AG04449 (cell line): ENCODE measurements around the gene IGSF21.

Source experiments
- CTCF ChIA-PET: fragments of 350-600 bp; formaldehyde crosslinking; extraction: SDS; loops from one replicate; lab custom pipeline; 2021; ENCODE audit warnings: antibody characterized with exemption; lab: Yijun Ruan, JAX
- POLR2A ChIA-PET: fragments of 400-600, 350-600 bp; formaldehyde crosslinking; extraction: SDS; loops from one replicate; lab custom pipeline; 2020; ENCODE audit warnings: antibody characterized with exemption, inconsistent platforms; lab: Yijun Ruan, JAX
- DNase-seq: peaks from one replicate; pipeline ENCODE4 v3.0.0-alpha.2; 2010; ENCODE audit warnings: low read depth, low spot score
- H3K4me3 ChIP-seq: 2 replicates; pipeline ENCODE4 v1.5.1; 2011; ENCODE audit warnings: low read depth, mild to moderate bottlenecking, control low read depth, low read length
- TF ChIP-seq, protein P1 (sequence below): IDR thresholded peaks from one replicate; pipeline ENCODE4 v1.5.1; 2011; ENCODE audit warnings: mild to moderate bottlenecking, moderate library complexity, low read length, control low read depth, inconsistent platforms; ENCODE audit not compliant: insufficient read depth; ENCODE audit errors: missing control alignments

The IGSF21 gene

DNA sequence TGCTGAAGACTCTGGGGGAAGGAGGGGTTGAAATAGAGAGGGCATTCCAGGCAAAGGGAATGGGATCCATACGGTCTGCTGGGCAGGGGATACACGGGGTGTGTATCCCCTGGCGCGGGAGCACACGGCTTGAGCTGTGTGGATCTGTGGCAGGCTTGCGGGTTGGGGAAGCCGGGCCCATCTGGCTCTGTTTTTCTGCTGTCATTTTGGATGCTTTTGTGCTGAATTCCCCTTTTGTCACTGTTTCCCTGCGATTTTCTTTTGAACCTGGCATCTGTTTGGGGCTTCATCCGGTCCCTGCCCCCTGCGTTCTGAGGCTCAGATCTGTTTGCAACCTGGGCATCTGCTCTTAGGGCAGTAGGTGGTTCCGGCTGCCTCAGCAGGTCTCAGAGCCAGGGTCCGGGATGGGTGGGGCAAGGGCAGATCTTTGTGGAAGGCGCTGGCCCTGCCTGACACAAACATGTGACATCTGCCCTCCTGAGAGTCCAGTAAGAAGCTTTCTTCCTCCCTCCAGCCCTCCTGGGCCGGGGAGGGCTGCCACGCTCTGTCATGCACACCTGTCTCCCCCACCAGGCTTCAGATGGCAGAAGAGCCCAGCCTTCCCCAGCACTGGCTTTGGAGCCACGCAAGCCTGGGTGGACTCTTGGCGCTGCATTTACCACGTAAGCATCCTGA lies 84.0 kb downstream of the IGSF21 start:
- POLR2A ChIA-PET = no interaction called here
- CTCF ChIA-PET = no interaction called here
- TF ChIP-seq, protein P1, sequence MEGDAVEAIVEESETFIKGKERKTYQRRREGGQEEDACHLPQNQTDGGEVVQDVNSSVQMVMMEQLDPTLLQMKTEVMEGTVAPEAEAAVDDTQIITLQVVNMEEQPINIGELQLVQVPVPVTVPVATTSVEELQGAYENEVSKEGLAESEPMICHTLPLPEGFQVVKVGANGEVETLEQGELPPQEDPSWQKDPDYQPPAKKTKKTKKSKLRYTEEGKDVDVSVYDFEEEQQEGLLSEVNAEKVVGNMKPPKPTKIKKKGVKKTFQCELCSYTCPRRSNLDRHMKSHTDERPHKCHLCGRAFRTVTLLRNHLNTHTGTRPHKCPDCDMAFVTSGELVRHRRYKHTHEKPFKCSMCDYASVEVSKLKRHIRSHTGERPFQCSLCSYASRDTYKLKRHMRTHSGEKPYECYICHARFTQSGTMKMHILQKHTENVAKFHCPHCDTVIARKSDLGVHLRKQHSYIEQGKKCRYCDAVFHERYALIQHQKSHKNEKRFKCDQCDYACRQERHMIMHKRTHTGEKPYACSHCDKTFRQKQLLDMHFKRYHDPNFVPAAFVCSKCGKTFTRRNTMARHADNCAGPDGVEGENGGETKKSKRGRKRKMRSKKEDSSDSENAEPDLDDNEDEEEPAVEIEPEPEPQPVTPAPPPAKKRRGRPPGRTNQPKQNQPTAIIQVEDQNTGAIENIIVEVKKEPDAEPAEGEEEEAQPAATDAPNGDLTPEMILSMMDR = no peak
- no peak overlapping the region for H3K4me3 ChIP-seq
- DNase-seq = no peak

DNA sequence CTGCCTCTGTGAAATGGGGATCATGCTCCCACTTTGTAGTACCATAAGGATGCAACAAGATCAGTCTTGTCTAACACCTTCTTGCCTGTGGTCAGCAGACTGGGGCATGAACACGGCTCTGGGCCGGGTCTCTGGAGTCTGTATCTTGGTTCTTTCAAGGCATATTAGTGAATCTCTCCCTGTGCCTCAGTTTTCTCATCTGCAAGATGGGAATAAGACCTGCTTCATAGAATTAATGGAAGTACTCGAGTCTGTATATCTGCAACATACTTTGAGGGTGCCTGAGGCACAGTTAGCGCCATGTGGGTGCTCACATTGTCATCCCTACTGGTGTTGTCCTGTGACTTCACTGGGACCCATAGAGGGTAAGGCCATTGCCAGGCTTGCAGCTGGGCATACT lies 84.6 kb downstream of the IGSF21 start:
- no peak overlapping the region for H3K4me3 ChIP-seq
- TF ChIP-seq, protein P1 = no peak
- ChIA-PET CTCF (no interaction called here), POLR2A (no interaction called here)
- DNase-seq = no peak

DNA sequence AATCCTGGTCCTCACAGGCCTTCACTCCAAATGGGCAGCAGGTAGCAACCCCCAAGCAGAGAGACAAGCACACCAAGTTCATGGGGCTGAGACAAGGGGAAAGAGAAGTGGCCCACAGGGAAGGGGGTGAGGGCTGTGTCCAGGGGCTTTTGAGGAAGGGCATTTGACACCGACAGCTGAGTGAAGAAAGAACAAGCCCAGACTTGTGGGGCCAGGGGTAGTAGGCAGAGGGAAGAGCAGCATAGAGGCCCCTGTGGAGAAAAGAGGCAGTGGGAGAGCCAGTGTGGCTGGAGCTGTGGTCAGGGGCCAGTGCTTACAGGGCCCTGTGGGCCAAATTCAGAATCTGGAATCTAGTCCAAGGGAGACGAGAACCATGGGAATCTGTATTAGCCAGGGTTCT lies 85.4 kb downstream of the IGSF21 start:
- POLR2A ChIA-PET = no interaction called here
- TF ChIP-seq, protein P1 = no peak
- H3K4me3 ChIP-seq = no peak overlapping the region
- no peak for DNase-seq
- CTCF ChIA-PET = no interaction called here

DNA sequence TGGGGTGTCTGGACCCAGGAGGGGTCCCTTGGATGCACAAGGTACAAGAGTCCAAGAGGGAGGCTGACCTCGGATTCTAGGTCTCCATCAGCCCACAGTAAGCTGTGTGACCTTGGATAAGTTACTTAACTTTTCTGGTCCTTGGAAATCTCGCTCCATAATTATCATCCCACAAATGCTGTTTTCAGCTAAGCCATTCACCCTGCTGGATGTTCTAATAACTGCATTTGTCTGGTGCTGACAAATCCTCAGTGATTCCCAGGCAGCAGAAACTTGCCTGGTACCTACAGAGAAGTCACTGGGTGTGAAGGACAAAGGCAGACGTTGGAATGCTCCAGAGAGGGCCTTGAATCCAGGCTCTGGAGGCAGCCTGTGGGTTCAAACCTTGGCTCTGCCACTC lies 89.7 kb downstream of the IGSF21 start:
- CTCF ChIA-PET = no interaction called here
- POLR2A ChIA-PET = no interaction called here
- no peak overlapping the region for H3K4me3 ChIP-seq
- TF ChIP-seq, protein P1 = no peak
- DNase-seq = no peak

DNA sequence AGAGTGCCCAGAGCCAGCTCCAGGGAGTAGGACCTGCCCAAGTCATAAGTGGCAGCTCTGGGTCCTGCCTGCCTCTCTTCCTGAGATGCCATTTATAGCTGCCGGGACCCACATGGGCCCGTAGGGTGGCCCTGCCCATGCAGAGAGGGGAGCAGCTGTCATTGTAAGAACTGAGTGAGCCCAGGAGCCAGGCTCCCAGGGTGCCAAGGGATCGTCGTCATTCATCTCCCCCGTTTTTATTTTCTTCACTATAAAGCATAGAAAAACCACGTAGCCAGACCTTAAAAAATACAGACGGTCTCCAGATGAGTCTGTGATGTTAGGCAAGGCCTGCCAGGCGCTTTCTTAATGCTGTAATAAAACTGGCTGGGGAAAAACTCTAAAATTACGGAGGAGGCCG lies 90.7 kb downstream of the IGSF21 start:
- CTCF ChIA-PET = no interaction called here
- TF ChIP-seq, protein P1 = no peak
- POLR2A ChIA-PET = no interaction called here
- no peak for DNase-seq
- H3K4me3 ChIP-seq = no peak overlapping the region

DNA sequence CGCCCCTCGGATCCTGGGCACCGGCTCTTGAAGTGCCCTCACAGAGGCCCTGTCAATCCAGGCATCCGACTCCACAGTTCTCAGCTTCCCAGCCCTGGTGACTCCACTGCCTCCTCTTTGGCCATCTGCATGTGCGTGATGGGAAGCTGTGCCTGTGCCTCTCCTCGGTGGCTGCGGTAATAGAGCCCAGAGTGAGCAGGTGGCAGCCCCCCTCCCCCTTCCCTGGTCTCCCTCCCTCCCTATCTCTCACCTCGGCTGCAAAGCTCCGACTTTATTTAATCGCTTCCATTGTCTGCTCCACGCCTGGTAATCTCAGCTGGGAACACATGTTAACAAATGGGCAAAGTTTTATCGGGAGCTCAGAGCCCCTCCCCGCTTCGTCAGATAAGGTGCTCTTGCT lies 91.9 kb downstream of the IGSF21 start:
- POLR2A ChIA-PET = no interaction called here
- TF ChIP-seq, protein P1 = no peak
- CTCF ChIA-PET = no interaction called here
- DNase-seq = no peak
- no peak overlapping the region for H3K4me3 ChIP-seq
